Measurements from ENCODE around the gene RASGRP3.

DNA sequence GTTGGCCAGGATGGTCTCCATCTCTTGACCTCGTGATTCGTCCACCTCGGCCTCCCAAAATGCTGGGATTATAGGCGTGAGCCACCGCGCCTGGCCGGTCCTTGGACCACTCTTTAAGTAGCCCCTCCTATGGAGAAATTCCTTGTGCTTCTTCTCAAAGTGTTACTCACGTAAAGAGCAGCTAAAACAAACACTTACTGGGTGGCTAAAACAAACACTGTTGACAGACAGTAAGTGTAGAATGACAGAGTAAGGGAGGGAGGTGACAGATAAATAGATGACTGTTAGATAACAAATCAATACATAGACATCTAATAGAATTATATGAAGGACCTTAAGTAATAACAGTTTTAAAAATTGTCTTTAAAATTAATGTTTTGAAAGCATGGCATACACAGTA lies 40.9 kb upstream of the RASGRP3 start:
- TF ChIP-seq, protein P1, sequence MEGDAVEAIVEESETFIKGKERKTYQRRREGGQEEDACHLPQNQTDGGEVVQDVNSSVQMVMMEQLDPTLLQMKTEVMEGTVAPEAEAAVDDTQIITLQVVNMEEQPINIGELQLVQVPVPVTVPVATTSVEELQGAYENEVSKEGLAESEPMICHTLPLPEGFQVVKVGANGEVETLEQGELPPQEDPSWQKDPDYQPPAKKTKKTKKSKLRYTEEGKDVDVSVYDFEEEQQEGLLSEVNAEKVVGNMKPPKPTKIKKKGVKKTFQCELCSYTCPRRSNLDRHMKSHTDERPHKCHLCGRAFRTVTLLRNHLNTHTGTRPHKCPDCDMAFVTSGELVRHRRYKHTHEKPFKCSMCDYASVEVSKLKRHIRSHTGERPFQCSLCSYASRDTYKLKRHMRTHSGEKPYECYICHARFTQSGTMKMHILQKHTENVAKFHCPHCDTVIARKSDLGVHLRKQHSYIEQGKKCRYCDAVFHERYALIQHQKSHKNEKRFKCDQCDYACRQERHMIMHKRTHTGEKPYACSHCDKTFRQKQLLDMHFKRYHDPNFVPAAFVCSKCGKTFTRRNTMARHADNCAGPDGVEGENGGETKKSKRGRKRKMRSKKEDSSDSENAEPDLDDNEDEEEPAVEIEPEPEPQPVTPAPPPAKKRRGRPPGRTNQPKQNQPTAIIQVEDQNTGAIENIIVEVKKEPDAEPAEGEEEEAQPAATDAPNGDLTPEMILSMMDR (IDR thresholded peaks at IDR 0.05; ENCODE audit: insufficient read depth, low read length): no peak
- TF ChIP-seq GABPA (IDR thresholded peaks at IDR 0.05; ENCODE audit: low read depth) (no peak), POLR2AphosphoS5 (IDR thresholded peaks at IDR 0.05; ENCODE audit: low read depth) (no peak)
- TF ChIP-seq, protein P2, sequence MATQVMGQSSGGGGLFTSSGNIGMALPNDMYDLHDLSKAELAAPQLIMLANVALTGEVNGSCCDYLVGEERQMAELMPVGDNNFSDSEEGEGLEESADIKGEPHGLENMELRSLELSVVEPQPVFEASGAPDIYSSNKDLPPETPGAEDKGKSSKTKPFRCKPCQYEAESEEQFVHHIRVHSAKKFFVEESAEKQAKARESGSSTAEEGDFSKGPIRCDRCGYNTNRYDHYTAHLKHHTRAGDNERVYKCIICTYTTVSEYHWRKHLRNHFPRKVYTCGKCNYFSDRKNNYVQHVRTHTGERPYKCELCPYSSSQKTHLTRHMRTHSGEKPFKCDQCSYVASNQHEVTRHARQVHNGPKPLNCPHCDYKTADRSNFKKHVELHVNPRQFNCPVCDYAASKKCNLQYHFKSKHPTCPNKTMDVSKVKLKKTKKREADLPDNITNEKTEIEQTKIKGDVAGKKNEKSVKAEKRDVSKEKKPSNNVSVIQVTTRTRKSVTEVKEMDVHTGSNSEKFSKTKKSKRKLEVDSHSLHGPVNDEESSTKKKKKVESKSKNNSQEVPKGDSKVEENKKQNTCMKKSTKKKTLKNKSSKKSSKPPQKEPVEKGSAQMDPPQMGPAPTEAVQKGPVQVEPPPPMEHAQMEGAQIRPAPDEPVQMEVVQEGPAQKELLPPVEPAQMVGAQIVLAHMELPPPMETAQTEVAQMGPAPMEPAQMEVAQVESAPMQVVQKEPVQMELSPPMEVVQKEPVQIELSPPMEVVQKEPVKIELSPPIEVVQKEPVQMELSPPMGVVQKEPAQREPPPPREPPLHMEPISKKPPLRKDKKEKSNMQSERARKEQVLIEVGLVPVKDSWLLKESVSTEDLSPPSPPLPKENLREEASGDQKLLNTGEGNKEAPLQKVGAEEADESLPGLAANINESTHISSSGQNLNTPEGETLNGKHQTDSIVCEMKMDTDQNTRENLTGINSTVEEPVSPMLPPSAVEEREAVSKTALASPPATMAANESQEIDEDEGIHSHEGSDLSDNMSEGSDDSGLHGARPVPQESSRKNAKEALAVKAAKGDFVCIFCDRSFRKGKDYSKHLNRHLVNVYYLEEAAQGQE (IDR thresholded peaks at IDR 0.05; ENCODE audit: insufficient replicate concordance, low read depth): no peak
